ENCODE measurements around the gene ADAMTS17. TPM values are rescaled to one million over a fixed set of nuclear protein-coding genes. Genes with fewer than 3 reads are reported as not detected.
A peak's percentile ranks its signal among the peaks of the same experiment; 100 is the strongest.

Gene ADAMTS17
- total RNA-seq, 1 experiment from 2014 or later, result 3.2 TPM

DNA sequence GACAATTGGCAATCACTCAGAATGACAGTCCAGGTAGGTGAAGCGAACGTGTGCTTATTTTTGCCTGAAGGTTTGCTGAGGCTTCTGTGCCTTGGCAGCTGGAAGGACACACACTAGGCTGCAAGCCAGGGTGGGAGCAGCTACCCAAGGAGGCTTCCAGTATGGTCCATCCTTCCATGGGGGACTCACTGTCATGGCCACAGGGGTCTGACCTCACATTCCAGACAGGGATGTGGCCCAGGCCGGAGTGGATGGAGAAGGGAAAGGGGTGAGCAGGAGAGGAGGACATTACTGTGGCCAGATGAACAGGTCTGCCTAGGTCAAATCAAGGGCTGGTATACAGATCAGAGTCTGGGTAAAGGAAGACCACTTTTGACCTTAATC lies 247.7 kb downstream of the ADAMTS17 start:
- CTCF ChIA-PET, result no interaction called here
- Histone ChIP-seq H3K36me3 (ENCODE audit: low read depth) (no peaks in the 10 kb centered on the region), H3K4me3 (no peak overlapping the region), H3K79me2 (ENCODE audit: low read depth) (no peaks in the 10 kb centered on the region), H3K4me2 (no peak overlapping the region), H3K9me2 (ENCODE audit: insufficient read depth) (no peaks in the 10 kb centered on the region), H4K20me1 (ENCODE audit: insufficient read depth) (no peaks in the 10 kb centered on the region), H3K9me3 (ENCODE audit: insufficient read depth, low read depth) (no peaks in the 10 kb centered on the region), H3F3A (ENCODE audit: insufficient read depth, low read depth) (no peaks in the 10 kb centered on the region), H2AFZ (no peak overlapping the region), H3K4me1 (replicated peaks; ENCODE audit: insufficient read depth) (0 out of 2 replicates have a peak, but pooled peaks cover 6% of the 10 kb centered on the region), H3K27me3 (ENCODE audit: insufficient read depth, low read depth) (no peaks in the 10 kb centered on the region), H3K27ac (no peak overlapping the region)
- TF ChIP-seq, protein P1, sequence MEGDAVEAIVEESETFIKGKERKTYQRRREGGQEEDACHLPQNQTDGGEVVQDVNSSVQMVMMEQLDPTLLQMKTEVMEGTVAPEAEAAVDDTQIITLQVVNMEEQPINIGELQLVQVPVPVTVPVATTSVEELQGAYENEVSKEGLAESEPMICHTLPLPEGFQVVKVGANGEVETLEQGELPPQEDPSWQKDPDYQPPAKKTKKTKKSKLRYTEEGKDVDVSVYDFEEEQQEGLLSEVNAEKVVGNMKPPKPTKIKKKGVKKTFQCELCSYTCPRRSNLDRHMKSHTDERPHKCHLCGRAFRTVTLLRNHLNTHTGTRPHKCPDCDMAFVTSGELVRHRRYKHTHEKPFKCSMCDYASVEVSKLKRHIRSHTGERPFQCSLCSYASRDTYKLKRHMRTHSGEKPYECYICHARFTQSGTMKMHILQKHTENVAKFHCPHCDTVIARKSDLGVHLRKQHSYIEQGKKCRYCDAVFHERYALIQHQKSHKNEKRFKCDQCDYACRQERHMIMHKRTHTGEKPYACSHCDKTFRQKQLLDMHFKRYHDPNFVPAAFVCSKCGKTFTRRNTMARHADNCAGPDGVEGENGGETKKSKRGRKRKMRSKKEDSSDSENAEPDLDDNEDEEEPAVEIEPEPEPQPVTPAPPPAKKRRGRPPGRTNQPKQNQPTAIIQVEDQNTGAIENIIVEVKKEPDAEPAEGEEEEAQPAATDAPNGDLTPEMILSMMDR (conservative IDR thresholded peaks at IDR 0.05), result no peak
- no peak for TF ChIP-seq EZH2 (IDR thresholded peaks at IDR 0.05; ENCODE audit: low read depth)
- intact Hi-C loops (cut with micrococcal nuclease; ENCODE audit: unreplicated experiment), result no loop called here
- POLR2A ChIA-PET (ENCODE audit: unreplicated experiment), result no interaction called here
- no peak for DNase-seq
- no TSS peak for BruUV-seq (replicated peaks)

DNA sequence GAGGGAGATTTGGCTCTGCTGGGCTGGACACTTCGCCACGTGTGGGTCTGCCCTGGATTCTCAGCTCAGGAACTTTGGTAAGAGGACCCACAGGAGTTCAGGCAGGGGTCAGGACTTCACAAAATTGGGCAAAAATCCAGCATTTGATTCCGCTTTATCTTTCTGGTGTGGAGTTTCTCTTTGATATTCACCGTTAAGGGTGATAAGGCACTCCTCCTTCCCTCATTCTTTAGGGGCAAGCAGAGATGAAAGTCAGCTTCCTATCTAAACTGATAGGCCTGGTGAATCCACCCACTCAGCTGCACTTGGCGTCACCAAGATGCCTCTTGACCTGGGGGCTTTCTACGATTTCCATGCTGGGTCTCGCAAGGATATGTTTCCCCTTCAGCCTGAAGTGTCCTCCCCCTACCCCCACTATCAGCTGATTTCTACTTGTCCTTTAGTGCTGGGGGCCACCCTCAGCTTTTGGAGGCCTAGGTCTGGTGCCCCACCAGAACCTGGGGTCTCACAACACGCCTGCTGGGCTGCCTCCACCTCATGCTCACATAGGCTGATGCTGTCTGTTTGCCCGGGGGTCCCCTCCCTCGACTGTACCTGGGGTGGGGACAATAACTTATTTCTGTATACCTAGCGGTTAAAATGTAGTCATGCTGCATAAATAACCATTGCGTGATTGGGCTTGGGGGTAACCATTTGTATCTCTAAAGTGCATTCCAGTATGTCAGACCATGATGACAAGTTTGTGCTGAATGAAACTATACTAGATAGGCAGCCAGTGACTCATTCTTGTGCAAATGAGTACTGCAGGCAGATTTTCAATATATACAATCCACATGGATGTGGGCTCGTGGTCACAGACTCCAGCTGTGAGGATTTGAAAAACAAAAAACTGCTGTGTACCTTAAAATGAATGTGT lies 248.3 kb downstream of the ADAMTS17 start:
- Histone ChIP-seq H3F3A (ENCODE audit: insufficient read depth, low read depth) (no peaks in the 10 kb centered on the region), H2AFZ (no peak overlapping the region), H3K79me2 (ENCODE audit: low read depth) (no peaks in the 10 kb centered on the region), H3K36me3 (ENCODE audit: low read depth) (no peaks in the 10 kb centered on the region), H3K4me2 (no peak overlapping the region), H3K9me3 (ENCODE audit: insufficient read depth, low read depth) (no peaks in the 10 kb centered on the region), H4K20me1 (ENCODE audit: insufficient read depth) (no peaks in the 10 kb centered on the region), H3K4me3 (no peak overlapping the region), H3K27ac (no peak overlapping the region), H3K9me2 (ENCODE audit: insufficient read depth) (no peaks in the 10 kb centered on the region), H3K4me1 (replicated peaks; ENCODE audit: insufficient read depth) (no peaks in the 10 kb centered on the region), H3K27me3 (ENCODE audit: insufficient read depth, low read depth) (no peaks in the 10 kb centered on the region)
- intact Hi-C loops (cut with micrococcal nuclease; ENCODE audit: unreplicated experiment), result no loop called here
- no peak for TF ChIP-seq EZH2 (IDR thresholded peaks at IDR 0.05; ENCODE audit: low read depth)
- TF ChIP-seq, protein P1 (conservative IDR thresholded peaks at IDR 0.05), result no peak
- ChIA-PET POLR2A (ENCODE audit: unreplicated experiment) (no interaction called here), CTCF (no interaction called here)
- peak in 1 of 2 experiments; percentile 63 for DNase-seq
- BruUV-seq (replicated peaks), result no TSS peak

DNA sequence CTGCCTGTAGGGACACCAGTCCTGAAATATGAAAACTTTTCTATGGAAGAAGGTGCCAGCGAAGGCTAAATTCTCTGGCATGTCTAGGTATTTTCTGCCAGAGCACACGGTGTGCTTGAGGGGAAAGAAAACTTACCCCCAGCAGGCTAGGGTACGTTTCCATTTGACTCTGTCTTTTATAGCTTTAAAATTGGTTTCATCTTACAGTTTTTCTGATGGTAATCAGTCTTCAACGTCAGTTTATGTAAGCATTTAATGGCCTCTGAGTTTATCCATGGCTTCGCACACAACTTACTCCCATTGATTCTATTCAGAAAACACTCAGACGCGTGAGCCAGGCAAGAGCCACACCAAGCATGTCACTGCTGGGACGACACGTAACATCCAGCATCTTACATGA lies 249.7 kb downstream of the ADAMTS17 start:
- Histone ChIP-seq H3K4me1 (replicated peaks; ENCODE audit: insufficient read depth) (no peaks in the 10 kb centered on the region), H3K9me2 (ENCODE audit: insufficient read depth) (no peaks in the 10 kb centered on the region), H3K27ac (no peak overlapping the region), H3K36me3 (ENCODE audit: low read depth) (no peaks in the 10 kb centered on the region), H3F3A (ENCODE audit: insufficient read depth, low read depth) (no peaks in the 10 kb centered on the region), H3K79me2 (ENCODE audit: low read depth) (no peaks in the 10 kb centered on the region), H3K4me3 (no peak overlapping the region), H3K9me3 (ENCODE audit: insufficient read depth, low read depth) (no peaks in the 10 kb centered on the region), H3K4me2 (no peak overlapping the region), H2AFZ (no peak overlapping the region), H3K27me3 (ENCODE audit: insufficient read depth, low read depth) (no peaks in the 10 kb centered on the region), H4K20me1 (ENCODE audit: insufficient read depth) (no peaks in the 10 kb centered on the region)
- ChIA-PET POLR2A (ENCODE audit: unreplicated experiment) (no interaction called here), CTCF (no interaction called here)
- BruUV-seq (replicated peaks), result no TSS peak
- intact Hi-C loops (cut with micrococcal nuclease; ENCODE audit: unreplicated experiment), result no loop called here
- no peak for DNase-seq
- TF ChIP-seq, protein P1 (conservative IDR thresholded peaks at IDR 0.05), result no peak
- no peak for TF ChIP-seq EZH2 (IDR thresholded peaks at IDR 0.05; ENCODE audit: low read depth)
